Measurements from ENCODE around the gene ZFP90. TPM values are rescaled to one million over a fixed set of nuclear protein-coding genes. Genes with fewer than 3 reads are reported as not detected.

Gene ZFP90
- total RNA-seq, 1 experiment from 2014 or later, result 12.8 TPM

GRCh38 chr16:68492543-68493411, 46.3 kb upstream of the ZFP90 start:
- no peak overlapping the region for H2BK120ac ChIP-seq (ENCODE audit: low read depth, low read length, poor library complexity, severe bottlenecking)

More at GRCh38 chr16:68492543-68493411, 46.3 kb upstream of the ZFP90 start:
- H3K9me3 Mint-ChIP-seq, result peaks cover 7 to 11% of the 10 kb centered on the region in 2 experiments; a peak in 4 of 5 replicates
- no peak overlapping the region for H3K23ac ChIP-seq (ENCODE audit: insufficient read length, low read depth, low read length)
- H3K4me1 Mint-ChIP-seq, result peaks cover 11 to 18% of the 10 kb centered on the region in 2 experiments
- H3K27me3 Mint-ChIP-seq (ENCODE audit: low read depth), result no peaks in the 10 kb centered on the region; the same call in 1 of the 2 replicates
- no peak overlapping the region for H2BK5ac ChIP-seq (ENCODE audit: insufficient read length, low read length)
- H3K36me3 Mint-ChIP-seq (ENCODE audit: insufficient read depth in 1 of 3, low read depth in 3 of 3), result peaks cover 0 to 8% (median 3%) of the 10 kb centered on the region in 3 experiments; a peak in 5 of 7 replicates
- H3K23me2 ChIP-seq (ENCODE audit: insufficient read length, low read depth, low read length, poor library complexity, severe bottlenecking), result no peaks in the 10 kb centered on the region
- no peak overlapping the region for H3K56ac ChIP-seq (ENCODE audit: insufficient read length, low read depth, low read length)
- no peak overlapping the region for H3K4me3 Mint-ChIP-seq
- H3K4me2 ChIP-seq (ENCODE audit: insufficient read depth, insufficient read length, low read length), result no peak overlapping the region
- H3K9me3 ChIP-seq (ENCODE audit: control insufficient read depth, low read depth, low read length), result no peaks in the 10 kb centered on the region
- no peak overlapping the region for H4K91ac ChIP-seq (ENCODE audit: insufficient read length, low read depth, low read length)
- no peaks in the 10 kb centered on the region for H3K79me1 ChIP-seq (ENCODE audit: insufficient read depth, low read depth, low read length, poor library complexity, severe bottlenecking)
- WGBS (ENCODE audit: extremely low coverage, insufficient read length, low lambda C conversion rate), result no CpG with 5 or more reads among the region's 6 CpGs
- H3K27me3 ChIP-seq (ENCODE audit: insufficient read depth, low read length), result no peaks in the 10 kb centered on the region
- H4K20me1 ChIP-seq (ENCODE audit: control insufficient read depth, insufficient read depth, insufficient read length), result no peaks in the 10 kb centered on the region
- no peak overlapping the region for H3T11ph ChIP-seq (ENCODE audit: low read length)
- no peak for TF ChIP-seq CTCF (conservative IDR thresholded peaks at IDR 0.05)
- H3K4ac ChIP-seq (ENCODE audit: low read depth, low read length), result no peak overlapping the region
- DNase-seq, result no peak
- H3K18ac ChIP-seq (ENCODE audit: insufficient read length, low read depth, low read length), result no peak overlapping the region
- H3K4me1 ChIP-seq (ENCODE audit: insufficient read depth, low read length), result no peaks in the 10 kb centered on the region; the same call in 1 of the 2 replicates
- H4K8ac ChIP-seq (replicated peaks; ENCODE audit: insufficient read length, low read depth, low read length), result no peak overlapping the region
- H2BK12ac ChIP-seq (ENCODE audit: insufficient read length, low read depth, low read length), result no peak overlapping the region
- H2BK20ac ChIP-seq (ENCODE audit: low read depth, low read length, poor library complexity, severe bottlenecking), result no peak overlapping the region
- H4K5ac ChIP-seq (ENCODE audit: insufficient read length, low read depth, low read length), result no peak overlapping the region
- H2AK5ac ChIP-seq (ENCODE audit: insufficient read length, low read length), result no peak overlapping the region
- no peak overlapping the region for H3K9ac ChIP-seq (ENCODE audit: extremely low read depth, insufficient read length, low read length)
- no peak overlapping the region for H2BK15ac ChIP-seq (ENCODE audit: low read depth, low read length)
- H2AFZ ChIP-seq (ENCODE audit: low read length), result no peak overlapping the region
- H3K14ac ChIP-seq (ENCODE audit: insufficient read depth, low read length), result no peak overlapping the region
- H3K27ac Mint-ChIP-seq, result peak overlapping the region in 1 of 3 experiments; percentile 76; a peak in 2 of 7 replicates
- H3K79me2 ChIP-seq (ENCODE audit: insufficient read depth, low read length), result no peaks in the 10 kb centered on the region
- no peak overlapping the region for H3K27ac ChIP-seq (ENCODE audit: insufficient read length, low read depth, low read length)

Data from H9 (cell line).